B cell (primary cell): ENCODE results near the gene GPR183.

ENCODE experiments used
- EZH2 ChIP-seq: IDR thresholded peaks from 2 replicates; pipeline ENCODE4 v1.6.1; 2012; ENCODE audit warnings: borderline replicate concordance, low read depth, mild to moderate bottlenecking, moderate library complexity, low read length; ENCODE audit not compliant: insufficient read depth, poor library complexity, severe bottlenecking
- TF ChIP-seq, protein P1 (sequence below): fragments of 200-600 bp; IDR thresholded peaks from one replicate; pipeline ENCODE4 v1.8.0; 2022; ENCODE audit warnings: antibody characterized with exemption, mild to moderate bottlenecking

GRCh38 chr13:99310382-99311031 lies 3.3 kb upstream of the GPR183 start:
- TF ChIP-seq, protein P1, sequence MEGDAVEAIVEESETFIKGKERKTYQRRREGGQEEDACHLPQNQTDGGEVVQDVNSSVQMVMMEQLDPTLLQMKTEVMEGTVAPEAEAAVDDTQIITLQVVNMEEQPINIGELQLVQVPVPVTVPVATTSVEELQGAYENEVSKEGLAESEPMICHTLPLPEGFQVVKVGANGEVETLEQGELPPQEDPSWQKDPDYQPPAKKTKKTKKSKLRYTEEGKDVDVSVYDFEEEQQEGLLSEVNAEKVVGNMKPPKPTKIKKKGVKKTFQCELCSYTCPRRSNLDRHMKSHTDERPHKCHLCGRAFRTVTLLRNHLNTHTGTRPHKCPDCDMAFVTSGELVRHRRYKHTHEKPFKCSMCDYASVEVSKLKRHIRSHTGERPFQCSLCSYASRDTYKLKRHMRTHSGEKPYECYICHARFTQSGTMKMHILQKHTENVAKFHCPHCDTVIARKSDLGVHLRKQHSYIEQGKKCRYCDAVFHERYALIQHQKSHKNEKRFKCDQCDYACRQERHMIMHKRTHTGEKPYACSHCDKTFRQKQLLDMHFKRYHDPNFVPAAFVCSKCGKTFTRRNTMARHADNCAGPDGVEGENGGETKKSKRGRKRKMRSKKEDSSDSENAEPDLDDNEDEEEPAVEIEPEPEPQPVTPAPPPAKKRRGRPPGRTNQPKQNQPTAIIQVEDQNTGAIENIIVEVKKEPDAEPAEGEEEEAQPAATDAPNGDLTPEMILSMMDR = no peak
- TF ChIP-seq EZH2 = no peak
